T-helper 22 cell (primary cell): Measurements from ENCODE around the gene ARHGEF19.
"Not testable (repeated sequence)": the region's sequence is repeated elsewhere in the genome, so short reads cannot be mapped to it uniquely, and the experiment has no call there.

Experiments used
- DNase-seq: peaks from one replicate; pipeline ENCODE4 v3.0.0-alpha.2; 2020; ENCODE audit warnings: low read depth

ARHGEF19 gene

GRCh38 chr1:16212251-16212961 is at the start of gene ARHGEF19:
ARHGEF19 (minus strand) TSS chr1:16212652; CDS start chr1:16209054, 3,598 bp downstream.
- no peak for DNase-seq

- DNase-seq: no peak
Observed at GRCh38 chr1:16262067-16262466, 49.6 kb upstream of the ARHGEF19 start.

- no peak for DNase-seq
Observed at GRCh38 chr1:16260814-16261213, 48.4 kb upstream of the ARHGEF19 start.

- no peak for DNase-seq
Observed at GRCh38 chr1:16258591-16259135, 46.2 kb upstream of the ARHGEF19 start.

GRCh38 chr1:16257968-16258367 is 45.5 kb upstream of the ARHGEF19 start:
- no peak for DNase-seq

GRCh38 chr1:16257556-16257955 is 45.1 kb upstream of the ARHGEF19 start:
- not testable (repeated sequence) for DNase-seq

- DNase-seq: no peak
Observed at GRCh38 chr1:16256478-16256877, 44.0 kb upstream of the ARHGEF19 start.

- DNase-seq: no peak
Observed at GRCh38 chr1:16254263-16254928, 41.9 kb upstream of the ARHGEF19 start.

GRCh38 chr1:16253332-16253922 is 41.0 kb upstream of the ARHGEF19 start:
- no peak for DNase-seq

- no peak for DNase-seq
Observed at GRCh38 chr1:16252912-16253311, 40.5 kb upstream of the ARHGEF19 start.

GRCh38 chr1:16251381-16251780 is 38.9 kb upstream of the ARHGEF19 start:
- DNase-seq: no peak

- DNase-seq: no peak
Observed at GRCh38 chr1:16250524-16251251, 38.2 kb upstream of the ARHGEF19 start.

GRCh38 chr1:16249596-16250241 is 37.3 kb upstream of the ARHGEF19 start:
- no peak for DNase-seq

GRCh38 chr1:16248603-16249516 is 36.4 kb upstream of the ARHGEF19 start:
- DNase-seq: no peak

GRCh38 chr1:16248007-16248436 is 35.6 kb upstream of the ARHGEF19 start:
- no peak for DNase-seq

GRCh38 chr1:16247441-16247840 is 35.0 kb upstream of the ARHGEF19 start:
- DNase-seq: no peak

- no peak for DNase-seq
Observed at GRCh38 chr1:16246961-16247360, 34.5 kb upstream of the ARHGEF19 start.

GRCh38 chr1:16246239-16246638 is 33.8 kb upstream of the ARHGEF19 start:
- not testable (repeated sequence) for DNase-seq

GRCh38 chr1:16245476-16246196 is 33.2 kb upstream of the ARHGEF19 start:
- DNase-seq: no peak
